Subcutaneous adipose tissue (tissue), 4 donors: Measurements from ENCODE around the gene DENND4B. TPM values are rescaled to one million over a fixed set of nuclear protein-coding genes. Genes with fewer than 3 reads are reported as not detected.

Source experiments
- total RNA-seq, 4 donors: library from RNA; depleted of rRNA; stranded (reverse); fragments of >200 nt; gene quantifications; one replicate each; pipeline ENCODE4 v1.1.0, GENCODE V29; 2016
- TF ChIP-seq, protein P1 (sequence below): fragments of 450-650 bp; IDR thresholded peaks from one replicate; pipeline ENCODE4 v1.5.1; 2016; ENCODE audit warnings: low read depth, mild to moderate bottlenecking, control low read depth, antibody characterized with exemption, moderate library complexity

Gene DENND4B
- total RNA-seq, 4 donors from 2014 or later: 33.8 to 67.6 (median 43.6) TPM

- TF ChIP-seq, protein P1, sequence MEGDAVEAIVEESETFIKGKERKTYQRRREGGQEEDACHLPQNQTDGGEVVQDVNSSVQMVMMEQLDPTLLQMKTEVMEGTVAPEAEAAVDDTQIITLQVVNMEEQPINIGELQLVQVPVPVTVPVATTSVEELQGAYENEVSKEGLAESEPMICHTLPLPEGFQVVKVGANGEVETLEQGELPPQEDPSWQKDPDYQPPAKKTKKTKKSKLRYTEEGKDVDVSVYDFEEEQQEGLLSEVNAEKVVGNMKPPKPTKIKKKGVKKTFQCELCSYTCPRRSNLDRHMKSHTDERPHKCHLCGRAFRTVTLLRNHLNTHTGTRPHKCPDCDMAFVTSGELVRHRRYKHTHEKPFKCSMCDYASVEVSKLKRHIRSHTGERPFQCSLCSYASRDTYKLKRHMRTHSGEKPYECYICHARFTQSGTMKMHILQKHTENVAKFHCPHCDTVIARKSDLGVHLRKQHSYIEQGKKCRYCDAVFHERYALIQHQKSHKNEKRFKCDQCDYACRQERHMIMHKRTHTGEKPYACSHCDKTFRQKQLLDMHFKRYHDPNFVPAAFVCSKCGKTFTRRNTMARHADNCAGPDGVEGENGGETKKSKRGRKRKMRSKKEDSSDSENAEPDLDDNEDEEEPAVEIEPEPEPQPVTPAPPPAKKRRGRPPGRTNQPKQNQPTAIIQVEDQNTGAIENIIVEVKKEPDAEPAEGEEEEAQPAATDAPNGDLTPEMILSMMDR: no peak
These were observed 11.8 kb upstream of the DENND4B start, which contains the start of gene CRTC2 for GRCh38 chr1:153958111-153958960. Gene CRTC2 (minus strand): TSS chr1:153958612. CDS start chr1:153958497, 115 bp downstream.

- TF ChIP-seq, protein P1: no peak
These were observed 11.2 kb upstream of the DENND4B start for GRCh38 chr1:153957744-153958110.

DNA sequence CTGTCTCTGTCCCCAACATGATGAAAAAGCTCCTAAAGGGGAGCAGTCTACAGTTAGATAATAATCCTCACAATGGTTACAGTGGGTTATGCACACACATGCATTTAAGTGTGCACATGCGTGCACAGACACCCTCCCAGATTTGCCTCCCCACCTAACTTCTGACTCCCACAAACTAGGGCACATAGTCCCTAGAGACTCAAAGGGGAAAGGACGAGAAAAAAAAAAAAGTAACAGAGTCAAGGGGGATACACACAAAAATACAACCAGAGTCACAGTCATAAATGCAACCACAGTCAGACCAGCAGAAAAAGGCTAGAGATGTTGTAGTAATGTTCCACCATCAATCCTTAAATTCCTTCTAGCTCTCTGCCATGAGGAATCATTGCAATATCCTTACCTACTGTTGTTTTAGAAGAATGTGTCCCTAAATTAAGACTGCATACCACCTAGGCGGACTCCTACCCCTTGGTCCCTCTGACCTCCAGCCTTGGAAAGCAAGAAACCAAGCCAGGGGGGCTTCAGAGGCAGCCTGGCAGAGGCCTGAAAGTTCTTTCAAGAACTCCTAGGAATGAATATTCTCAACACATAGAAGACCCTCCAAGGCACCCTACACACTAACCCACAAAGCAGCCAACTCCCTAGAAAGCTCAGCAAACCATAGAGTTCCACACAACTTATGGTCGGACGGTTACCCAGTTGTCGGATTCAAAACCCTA lies 10.6 kb upstream of the DENND4B start:
- TF ChIP-seq, protein P1: no peak

DNA sequence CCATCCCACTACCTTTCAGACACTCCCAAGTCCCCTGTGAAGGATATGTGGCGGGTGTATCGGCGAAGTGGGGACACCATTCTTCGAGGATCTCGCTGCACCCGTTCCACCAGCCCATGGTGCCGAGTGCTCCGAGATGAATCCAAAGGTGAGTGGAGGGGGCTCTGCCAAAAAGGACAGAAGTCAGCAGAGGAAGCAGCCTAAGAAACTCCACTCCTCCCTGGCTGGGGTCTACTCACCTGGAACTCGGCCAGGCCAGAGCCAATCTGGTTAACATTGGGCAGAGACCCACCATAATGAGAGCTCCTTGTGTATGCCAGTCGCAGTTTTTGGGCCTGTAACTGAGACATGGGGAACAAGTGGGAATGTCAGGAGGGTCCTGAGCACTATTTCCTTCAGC lies 8.3 kb upstream of the DENND4B start:
- TF ChIP-seq, protein P1: no peak

DNA sequence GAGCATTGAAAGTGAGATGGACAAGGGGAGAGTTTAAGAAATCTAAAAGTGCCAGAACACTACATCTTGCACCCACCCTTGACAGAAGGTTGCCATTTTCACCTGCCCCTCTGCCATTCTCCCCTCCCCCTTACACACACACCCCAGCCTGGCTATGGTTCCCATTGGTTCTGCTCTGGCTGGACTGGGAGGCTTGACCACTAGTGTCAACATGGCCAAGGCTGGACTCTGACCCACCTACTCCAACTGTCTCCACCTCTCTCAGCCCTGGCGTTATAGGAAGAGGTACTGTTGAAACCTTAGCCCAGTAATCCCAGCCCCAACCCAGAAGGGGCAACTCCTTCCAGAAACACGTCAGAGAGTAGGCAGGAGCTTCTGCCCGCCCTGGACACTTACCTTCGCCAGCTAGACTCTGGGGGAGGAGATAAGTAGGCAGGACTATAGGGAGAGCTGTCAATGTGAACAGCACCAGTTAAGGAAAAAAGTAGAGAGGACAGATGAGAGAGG lies 7.4 kb upstream of the DENND4B start:
- TF ChIP-seq, protein P1: no peak

GRCh38 chr1:153951801-153952200 lies 5.3 kb upstream of the DENND4B start:
- TF ChIP-seq, protein P1: no peak

DNA sequence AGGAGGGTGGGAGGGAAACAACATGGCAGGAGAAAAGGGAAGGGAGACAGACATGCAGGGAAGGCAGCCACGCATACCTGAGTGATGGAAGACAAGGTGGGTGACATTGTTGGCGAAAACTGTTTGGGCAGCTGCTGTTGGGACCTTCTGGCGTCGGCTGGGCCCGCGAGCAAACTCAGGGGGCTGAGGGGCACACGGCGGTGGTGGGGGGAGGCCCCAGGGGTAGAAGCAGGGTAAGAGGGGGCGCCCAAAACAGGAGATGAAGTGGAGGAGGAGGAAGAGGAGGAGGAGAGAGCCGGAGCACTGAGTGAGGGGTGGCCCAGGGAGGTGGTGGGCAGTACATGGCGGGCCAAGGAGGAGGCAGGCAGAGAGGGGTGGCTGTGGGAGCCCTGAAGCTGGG lies 4.7 kb upstream of the DENND4B start:
- TF ChIP-seq, protein P1: no peak
